RPMI7951 (cell line): ENCODE data around the gene ROPN1L. TPM values are rescaled to one million over a fixed set of nuclear protein-coding genes. Genes with fewer than 3 reads are reported as not detected.

Source experiments
- DNase-seq: peaks from one replicate; pipeline ENCODE4 v3.0.0-alpha.2; 2012; ENCODE audit warnings: low read depth
- total RNA-seq: library from RNA; depleted of rRNA; stranded (reverse); fragments of >200 nt; shearing (Covaris generic); gene quantifications from 2 replicates; pipeline ENCODE4 v1.2.3, GENCODE V29; 2014

Gene ROPN1L
- total RNA-seq, 1 experiment from 2014 or later, result 0.84 TPM

- DNase-seq, result no peak
These were observed 13.7 kb upstream of the ROPN1L start for GRCh38 chr5:10427978-10428377.

- no peak for DNase-seq
These were observed 10.3 kb upstream of the ROPN1L start for GRCh38 chr5:10431415-10431814.

GRCh38 chr5:10432059-10433008 is 9.3 kb upstream of the ROPN1L start:
- DNase-seq, result no peak

GRCh38 chr5:10434392-10434791 is 7.3 kb upstream of the ROPN1L start:
- DNase-seq, result peak; percentile 15

- DNase-seq, result no peak
These were observed 3.4 kb upstream of the ROPN1L start for GRCh38 chr5:10438301-10438700.

- DNase-seq, result no peak
These were observed 2.0 kb upstream of the ROPN1L start for GRCh38 chr5:10439692-10440091.

GRCh38 chr5:10440367-10440990 is 1.2 kb upstream of the ROPN1L start:
- DNase-seq, result no peak

GRCh38 chr5:10441992-10442435 is 335 bp downstream of the ROPN1L start:
- DNase-seq, result no peak

GRCh38 chr5:10442576-10442975 is 897 bp downstream of the ROPN1L start:
- peak; percentile 41 for DNase-seq

GRCh38 chr5:10445352-10445751 is 3.7 kb downstream of the ROPN1L start:
- DNase-seq, result no peak

- no peak for DNase-seq
These were observed 4.8 kb downstream of the ROPN1L start for GRCh38 chr5:10446490-10446889.

- no peak for DNase-seq
These were observed 5.4 kb downstream of the ROPN1L start for GRCh38 chr5:10447041-10447440.

- DNase-seq, result no peak
These were observed 7.2 kb downstream of the ROPN1L start for GRCh38 chr5:10448754-10449360.

- peak; percentile 73 for DNase-seq
These were observed 9.6 kb downstream of the ROPN1L start for GRCh38 chr5:10451137-10451824.

- DNase-seq, result peak; percentile 76
These were observed 11.2 kb downstream of the ROPN1L start for GRCh38 chr5:10452768-10453331.

- peak; percentile 31 for DNase-seq
These were observed 11.9 kb downstream of the ROPN1L start for GRCh38 chr5:10453545-10453944.

- peak; percentile 78 for DNase-seq
These were observed 13.1 kb downstream of the ROPN1L start for GRCh38 chr5:10454591-10455276.

- DNase-seq, result no peak
These were observed 13.6 kb downstream of the ROPN1L start for GRCh38 chr5:10455277-10455670.

- no peak for DNase-seq
These were observed 15.1 kb downstream of the ROPN1L start for GRCh38 chr5:10456583-10457420.
